MCF 10A (cell line): ENCODE measurements around the gene NOL4L. TPM values are rescaled to one million over a fixed set of nuclear protein-coding genes. Genes with fewer than 3 reads are reported as not detected.

ENCODE experiments used
- BruUV-seq: library from RNA; stranded (reverse); fragments of 400-500 nt; replicated peaks from 2 replicates; lab custom pipeline; 2021; lab: Mats Ljungman, UMichigan
- CTCF ChIA-PET: fragments of 300-600 bp; sonication (Branson Sonifier 250); formaldehyde crosslinking; extraction: SDS; loops from one replicate; lab custom pipeline; 2021; ENCODE audit warnings: antibody characterized with exemption, inconsistent platforms; lab: Yijun Ruan, JAX
- POLR2A ChIA-PET: fragments of 300-600, 350-650 bp; sonication (Branson Sonifier 250); formaldehyde crosslinking; extraction: SDS; loops from one replicate; lab custom pipeline; 2020; ENCODE audit warnings: antibody characterized with exemption, inconsistent platforms; lab: Yijun Ruan, JAX
- DNase-seq: peaks from one replicate; pipeline ENCODE4 v3.0.0-alpha.2; 2018; ENCODE audit not compliant: unreplicated experiment
- H3K27ac Mint-ChIP-seq: one replicate; pipeline ENCODE4 v1.8.0; 2022; ENCODE audit warnings: mild to moderate bottlenecking, low read depth, mixed read lengths; ENCODE audit not compliant: unreplicated experiment
- H3K27me3 Mint-ChIP-seq: one replicate; pipeline ENCODE4 v1.8.0; 2022; ENCODE audit warnings: mixed read lengths; ENCODE audit not compliant: insufficient read depth, unreplicated experiment
- H3K36me3 Mint-ChIP-seq: one replicate; pipeline ENCODE4 v1.8.0; 2022; ENCODE audit warnings: mild to moderate bottlenecking, moderate library complexity, mixed read lengths; ENCODE audit not compliant: insufficient read depth, unreplicated experiment
- H3K4me1 Mint-ChIP-seq: one replicate; pipeline ENCODE4 v1.8.0; 2022; ENCODE audit warnings: mixed read lengths; ENCODE audit not compliant: insufficient read depth, unreplicated experiment
- H3K4me3 Mint-ChIP-seq: one replicate; pipeline ENCODE4 v1.8.0; 2022; ENCODE audit warnings: mild to moderate bottlenecking, moderate library complexity, mixed read lengths; ENCODE audit not compliant: unreplicated experiment
- H3K9me3 Mint-ChIP-seq: one replicate; pipeline ENCODE4 v1.8.0; 2022; ENCODE audit warnings: mixed read lengths; ENCODE audit not compliant: unreplicated experiment
- intact Hi-C: fragments of 100-400 bp; cut with micrococcal nuclease; formaldehyde crosslinking; loops from 2 replicates; pipeline ENCODE4 v1.14.1; 2022
- total RNA-seq: library from RNA; stranded (reverse); gene quantifications from 2 replicates; pipeline ENCODE4 v1.2.3, GENCODE V29; 2022
- TF ChIP-seq, protein P1 (sequence below): fragments of 200-600 bp; IDR thresholded peaks from one replicate; pipeline ENCODE4 v1.8.0; 2022; ENCODE audit warnings: antibody characterized with exemption, mild to moderate bottlenecking; ENCODE audit not compliant: unreplicated experiment

Gene NOL4L
- total RNA-seq, 1 experiment from 2014 or later: 3.3 TPM

DNA sequence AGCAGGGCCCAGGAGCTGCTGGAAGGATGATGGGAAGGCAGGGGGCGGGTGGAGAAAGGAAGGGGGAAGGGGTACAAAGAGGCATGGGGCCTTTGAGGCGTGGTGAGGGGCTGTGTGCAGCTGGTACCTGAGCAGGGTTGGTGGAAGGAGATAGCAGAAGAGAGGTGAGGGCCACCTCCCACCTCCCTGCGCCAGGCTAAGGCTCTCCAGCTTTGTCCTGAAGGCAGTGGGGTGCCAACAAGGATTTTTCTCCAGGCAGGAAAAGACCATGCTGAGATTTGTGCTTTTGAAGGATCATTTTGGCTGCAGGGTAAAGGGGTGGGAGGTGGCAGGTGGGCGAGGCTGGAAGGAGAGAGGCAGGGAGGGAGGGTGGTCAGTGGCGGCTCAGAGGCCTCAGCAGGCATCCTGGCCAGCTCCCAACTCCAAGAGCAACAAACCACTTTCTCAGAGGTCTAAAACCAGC, 40.8 kb downstream of the NOL4L start:
- Mint-ChIP-seq H3K4me3 (no peak overlapping the region), H3K27ac (no peak overlapping the region), H3K4me1 (no peaks in the 10 kb centered on the region), H3K9me3 (no peaks in the 10 kb centered on the region), H3K27me3 (peaks cover 34% of the 10 kb centered on the region), H3K36me3 (no peaks in the 10 kb centered on the region)
- CTCF ChIA-PET: interaction anchor here (0.6 to 1.1 kb wide), 2 partner anchors 23 to 119 kb away, joined by 3 to 6 read pairs; no protein-coding TSS in a partner anchor
- intact Hi-C loops: no loop called here
- no peak for DNase-seq
- POLR2A ChIA-PET: no interaction called here
- TF ChIP-seq, protein P1, sequence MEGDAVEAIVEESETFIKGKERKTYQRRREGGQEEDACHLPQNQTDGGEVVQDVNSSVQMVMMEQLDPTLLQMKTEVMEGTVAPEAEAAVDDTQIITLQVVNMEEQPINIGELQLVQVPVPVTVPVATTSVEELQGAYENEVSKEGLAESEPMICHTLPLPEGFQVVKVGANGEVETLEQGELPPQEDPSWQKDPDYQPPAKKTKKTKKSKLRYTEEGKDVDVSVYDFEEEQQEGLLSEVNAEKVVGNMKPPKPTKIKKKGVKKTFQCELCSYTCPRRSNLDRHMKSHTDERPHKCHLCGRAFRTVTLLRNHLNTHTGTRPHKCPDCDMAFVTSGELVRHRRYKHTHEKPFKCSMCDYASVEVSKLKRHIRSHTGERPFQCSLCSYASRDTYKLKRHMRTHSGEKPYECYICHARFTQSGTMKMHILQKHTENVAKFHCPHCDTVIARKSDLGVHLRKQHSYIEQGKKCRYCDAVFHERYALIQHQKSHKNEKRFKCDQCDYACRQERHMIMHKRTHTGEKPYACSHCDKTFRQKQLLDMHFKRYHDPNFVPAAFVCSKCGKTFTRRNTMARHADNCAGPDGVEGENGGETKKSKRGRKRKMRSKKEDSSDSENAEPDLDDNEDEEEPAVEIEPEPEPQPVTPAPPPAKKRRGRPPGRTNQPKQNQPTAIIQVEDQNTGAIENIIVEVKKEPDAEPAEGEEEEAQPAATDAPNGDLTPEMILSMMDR: no peak
- no TSS peak for BruUV-seq

DNA sequence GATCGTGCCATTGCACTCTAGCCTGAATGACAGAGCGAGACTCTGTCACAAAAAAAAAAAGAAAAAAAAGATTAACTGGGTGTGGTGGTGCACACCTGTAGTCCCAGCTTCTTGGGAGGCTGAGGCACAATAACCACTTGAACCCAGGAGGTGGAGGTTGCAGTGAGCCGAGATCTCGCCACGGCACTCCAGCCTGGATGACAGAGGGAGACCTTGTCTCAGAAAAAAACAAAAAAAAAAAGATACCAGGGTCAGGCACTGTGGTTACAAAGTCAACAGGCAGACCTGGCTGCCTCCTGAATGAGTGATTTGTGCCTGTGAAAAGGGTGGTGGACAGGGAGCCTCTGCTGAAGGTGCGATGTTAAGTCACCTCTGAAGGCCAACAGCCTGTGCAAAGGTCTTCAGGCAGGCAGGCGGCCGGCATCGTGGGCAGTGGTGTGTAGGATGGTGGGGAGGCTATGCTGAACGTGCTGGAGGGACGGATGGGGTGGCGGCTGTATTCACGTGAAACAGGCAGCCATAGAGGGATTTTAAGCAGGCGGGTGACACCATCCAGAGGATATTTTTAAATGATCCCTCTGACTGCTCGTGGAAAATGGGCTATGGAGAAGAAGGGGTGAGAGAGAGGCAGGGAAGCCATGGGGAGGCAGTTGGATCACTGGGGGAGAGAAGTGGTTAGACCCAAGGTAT, 41.4 kb downstream of the NOL4L start:
- CTCF ChIA-PET: interaction anchor here (0.6 to 1.1 kb wide), 2 partner anchors 23 to 26 kb away, joined by 4 to 6 read pairs; no protein-coding TSS in a partner anchor
- no TSS peak for BruUV-seq
- DNase-seq: no peak
- Mint-ChIP-seq H3K9me3 (no peaks in the 10 kb centered on the region), H3K36me3 (no peaks in the 10 kb centered on the region), H3K4me1 (no peaks in the 10 kb centered on the region), H3K27ac (no peak overlapping the region), H3K4me3 (no peak overlapping the region), H3K27me3 (peaks cover 32% of the 10 kb centered on the region)
- TF ChIP-seq, protein P1: no peak
- POLR2A ChIA-PET: no interaction called here
- intact Hi-C loops: no loop called here

DNA sequence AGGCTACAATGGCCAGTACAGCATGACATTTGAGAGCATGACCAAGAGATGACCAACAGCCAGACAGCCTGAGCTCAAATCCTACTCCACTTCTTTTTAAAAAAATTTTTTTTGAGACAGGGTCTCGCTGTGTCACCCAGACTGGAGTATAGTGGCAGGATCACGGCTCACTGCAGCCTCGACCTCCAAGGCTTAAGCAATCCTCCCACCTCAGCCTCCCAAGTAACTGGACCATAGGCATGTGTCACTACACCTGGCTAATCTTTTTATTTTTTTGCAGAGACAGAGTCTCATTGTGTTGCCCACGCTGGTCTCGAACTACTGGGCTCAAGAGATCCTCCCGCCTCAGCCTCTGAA, 42.9 kb downstream of the NOL4L start:
- no peak overlapping the region for H3K27ac Mint-ChIP-seq
- H3K9me3 Mint-ChIP-seq: no peaks in the 10 kb centered on the region
- no peak overlapping the region for H3K4me3 Mint-ChIP-seq
- POLR2A ChIA-PET: interaction anchor here (0.9 kb wide), 1 partner anchor 19 kb away, joined by 3 read pairs; no protein-coding TSS in a partner anchor
- BruUV-seq: no TSS peak
- intact Hi-C loops: no loop called here
- H3K27me3 Mint-ChIP-seq: peaks cover 17% of the 10 kb centered on the region
- no peaks in the 10 kb centered on the region for H3K36me3 Mint-ChIP-seq
- TF ChIP-seq, protein P1: no peak
- CTCF ChIA-PET: interaction anchor here (0.6 to 2.1 kb wide), 3 partner anchors 20 to 773 kb away, joined by 4 to 8 read pairs (median 4); partner anchors contain the start of gene C20orf203
- H3K4me1 Mint-ChIP-seq: peaks cover under 1% of the 10 kb centered on the region
- no peak for DNase-seq
